ENCODE measurements around the gene ZNF750. TPM values are rescaled to one million over a fixed set of nuclear protein-coding genes. Genes with fewer than 3 reads are reported as not detected.

The ZNF750 gene
- total and polyA plus RNA-seq, 2 of the 13 experiments (the other 11 are each of a cell fraction or from before 2014, with no cell fraction given), result not detected

DNA sequence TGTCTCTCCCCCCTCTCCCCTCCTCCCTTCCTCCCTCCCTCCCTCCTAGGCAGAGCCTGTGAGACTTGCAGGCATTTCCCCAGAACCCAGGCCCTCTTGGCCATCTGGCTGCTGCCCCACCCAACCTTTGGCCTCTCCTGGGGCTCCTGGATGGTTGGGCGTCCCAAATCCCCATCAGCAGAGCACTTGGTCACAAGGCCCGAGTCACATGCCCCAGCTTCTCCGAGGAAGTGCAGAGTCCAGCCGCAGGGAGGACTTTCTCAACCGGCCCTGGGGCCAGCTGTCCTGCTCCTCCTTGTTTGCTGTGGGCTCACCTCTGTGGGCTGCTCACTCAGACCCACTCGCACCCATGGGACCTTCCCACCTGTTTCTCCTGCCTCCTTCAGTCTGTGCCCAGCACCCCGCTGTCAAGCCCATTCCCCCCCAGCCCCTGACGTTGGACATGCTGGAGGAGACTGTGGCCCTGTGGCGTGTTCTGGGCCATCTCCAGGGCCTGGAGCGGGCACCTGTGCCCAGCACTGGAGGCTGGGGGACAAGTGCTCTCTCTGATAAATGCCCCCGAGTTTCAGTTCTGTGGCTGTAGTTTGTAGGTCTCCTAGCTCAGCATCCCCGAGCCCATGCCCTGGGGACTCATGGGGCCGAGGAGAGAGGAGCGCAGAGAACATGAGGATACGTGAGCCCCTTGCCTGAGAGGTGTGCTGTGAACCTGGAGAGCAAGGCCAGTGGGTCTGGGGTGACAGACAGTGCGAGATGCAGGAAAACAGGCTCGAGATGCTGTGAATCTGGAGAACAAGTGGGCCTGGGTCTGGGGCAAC lies 42.3 kb upstream of the ZNF750 start (continued):
- TF ChIP-seq, protein P1, sequence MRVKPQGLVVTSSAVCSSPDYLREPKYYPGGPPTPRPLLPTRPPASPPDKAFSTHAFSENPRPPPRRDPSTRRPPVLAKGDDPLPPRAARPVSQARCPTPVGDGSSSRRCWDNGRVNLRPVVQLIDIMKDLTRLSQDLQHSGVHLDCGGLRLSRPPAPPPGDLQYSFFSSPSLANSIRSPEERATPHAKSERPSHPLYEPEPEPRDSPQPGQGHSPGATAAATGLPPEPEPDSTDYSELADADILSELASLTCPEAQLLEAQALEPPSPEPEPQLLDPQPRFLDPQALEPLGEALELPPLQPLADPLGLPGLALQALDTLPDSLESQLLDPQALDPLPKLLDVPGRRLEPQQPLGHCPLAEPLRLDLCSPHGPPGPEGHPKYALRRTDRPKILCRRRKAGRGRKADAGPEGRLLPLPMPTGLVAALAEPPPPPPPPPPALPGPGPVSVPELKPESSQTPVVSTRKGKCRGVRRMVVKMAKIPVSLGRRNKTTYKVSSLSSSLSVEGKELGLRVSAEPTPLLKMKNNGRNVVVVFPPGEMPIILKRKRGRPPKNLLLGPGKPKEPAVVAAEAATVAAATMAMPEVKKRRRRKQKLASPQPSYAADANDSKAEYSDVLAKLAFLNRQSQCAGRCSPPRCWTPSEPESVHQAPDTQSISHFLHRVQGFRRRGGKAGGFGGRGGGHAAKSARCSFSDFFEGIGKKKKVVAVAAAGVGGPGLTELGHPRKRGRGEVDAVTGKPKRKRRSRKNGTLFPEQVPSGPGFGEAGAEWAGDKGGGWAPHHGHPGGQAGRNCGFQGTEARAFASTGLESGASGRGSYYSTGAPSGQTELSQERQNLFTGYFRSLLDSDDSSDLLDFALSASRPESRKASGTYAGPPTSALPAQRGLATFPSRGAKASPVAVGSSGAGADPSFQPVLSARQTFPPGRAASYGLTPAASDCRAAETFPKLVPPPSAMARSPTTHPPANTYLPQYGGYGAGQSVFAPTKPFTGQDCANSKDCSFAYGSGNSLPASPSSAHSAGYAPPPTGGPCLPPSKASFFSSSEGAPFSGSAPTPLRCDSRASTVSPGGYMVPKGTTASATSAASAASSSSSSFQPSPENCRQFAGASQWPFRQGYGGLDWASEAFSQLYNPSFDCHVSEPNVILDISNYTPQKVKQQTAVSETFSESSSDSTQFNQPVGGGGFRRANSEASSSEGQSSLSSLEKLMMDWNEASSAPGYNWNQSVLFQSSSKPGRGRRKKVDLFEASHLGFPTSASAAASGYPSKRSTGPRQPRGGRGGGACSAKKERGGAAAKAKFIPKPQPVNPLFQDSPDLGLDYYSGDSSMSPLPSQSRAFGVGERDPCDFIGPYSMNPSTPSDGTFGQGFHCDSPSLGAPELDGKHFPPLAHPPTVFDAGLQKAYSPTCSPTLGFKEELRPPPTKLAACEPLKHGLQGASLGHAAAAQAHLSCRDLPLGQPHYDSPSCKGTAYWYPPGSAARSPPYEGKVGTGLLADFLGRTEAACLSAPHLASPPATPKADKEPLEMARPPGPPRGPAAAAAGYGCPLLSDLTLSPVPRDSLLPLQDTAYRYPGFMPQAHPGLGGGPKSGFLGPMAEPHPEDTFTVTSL (CRISPR knock-in tag; IDR thresholded peaks at IDR 0.05; ENCODE audit: borderline replicate concordance), result no peak
- no peak for TF ChIP-seq ZFP36L1 (CRISPR knock-in tag; IDR thresholded peaks at IDR 0.05)
- 0 out of 2 replicates have a peak, but pooled peaks have one; percentile 60 for TF ChIP-seq ZBTB43 (CRISPR knock-in tag; conservative IDR thresholded peaks at IDR 0.05)
- no peak; the same call in 1 of the 2 replicates for TF ChIP-seq RBFOX2 (IDR thresholded peaks at IDR 0.05; ENCODE audit: low read depth, low read length)
- TF ChIP-seq ZNF646 (CRISPR knock-in tag; IDR thresholded peaks at IDR 0.05), result no peak
- TF ChIP-seq ZBTB26 (CRISPR knock-in tag; IDR thresholded peaks at IDR 0.05; ENCODE audit: borderline replicate concordance), result no peak
- no peak for TF ChIP-seq ZNF790 (CRISPR knock-in tag; IDR thresholded peaks at IDR 0.05; ENCODE audit: borderline replicate concordance)
- peak; percentile 75; the same call in 1 of the 2 replicates for TF ChIP-seq ZNF33B (CRISPR knock-in tag; IDR thresholded peaks at IDR 0.05)
- no peak for TF ChIP-seq ZNF17 (CRISPR knock-in tag; IDR thresholded peaks at IDR 0.05)
- TF ChIP-seq TBX2 (CRISPR knock-in tag; IDR thresholded peaks at IDR 0.05; ENCODE audit: borderline replicate concordance), result peak; percentile 75
- TF ChIP-seq JUN (CRISPR knock-in tag; IDR thresholded peaks at IDR 0.05), result no peak
